Naive B cell (primary cell): ENCODE results near the gene RNF135. TPM values are rescaled to one million over a fixed set of nuclear protein-coding genes. Genes with fewer than 3 reads are reported as not detected.
"Not testable (repeated sequence)": the region's sequence is repeated elsewhere in the genome, so short reads cannot be mapped to it uniquely, and the experiment has no call there.

Source experiments
- ATAC-seq, 2 donors: fragments of 150-1000 bp; cut with Tn5 transposase; 2 replicates each; pipeline ENCODE4 v1.10.0; 2021; ENCODE audit warnings: low read depth in 2 of 2, mild to moderate bottlenecking in 2 of 2, moderate library complexity in 2 of 2
- DNase-seq: peaks from one replicate; pipeline ENCODE4 v3.0.0; 2022
- H3K27ac Mint-ChIP-seq, 6 donors: one replicate each; pipeline ENCODE4 v1.8.0; 2020 to 2022; ENCODE audit warnings: mild to moderate bottlenecking in 6 of 6, mixed read lengths in 6 of 6, moderate library complexity in 5 of 6, inconsistent platforms in 2 of 6
- H3K27me3 Mint-ChIP-seq, 3 donors: one replicate each; pipeline ENCODE4 v1.8.0; 2021 to 2022; ENCODE audit warnings: mixed read lengths in 3 of 3, mild to moderate bottlenecking in 1 of 3
- H3K36me3 Mint-ChIP-seq, 2 donors: one replicate each; pipeline ENCODE4 v1.8.0; 2020 to 2022; ENCODE audit warnings: mixed read lengths in 2 of 2, inconsistent platforms in 1 of 2, mild to moderate bottlenecking in 1 of 2
- H3K4me1 Mint-ChIP-seq, 3 donors: one replicate each; pipeline ENCODE4 v1.8.0; 2020 to 2022; ENCODE audit warnings: mixed read lengths in 3 of 3, inconsistent platforms in 1 of 3, mild to moderate bottlenecking in 1 of 3, moderate library complexity in 1 of 3
- H3K4me3 Mint-ChIP-seq, 8 donors: one replicate each; pipeline ENCODE4 v1.8.0; 2020 to 2022; ENCODE audit warnings: mild to moderate bottlenecking in 8 of 8, mixed read lengths in 8 of 8, moderate library complexity in 8 of 8, inconsistent platforms in 2 of 8
- H3K9me3 Mint-ChIP-seq, 7 donors: one replicate each; pipeline ENCODE4 v1.8.0; 2020 to 2022; ENCODE audit warnings: mixed read lengths in 7 of 7, mild to moderate bottlenecking in 5 of 7, inconsistent platforms in 2 of 7, moderate library complexity in 1 of 7
- polyA plus RNA-seq, 6 donors: library from polyadenylated mRNA; unstranded; fragments of 300-500 nt; fragmentation: Illumina TruSeq; gene quantifications; one replicate each; pipeline ENCODE4 v1.2.3, GENCODE V29; 2021; ENCODE audit warnings: low read depth in 6 of 6

Gene RNF135, protein sequence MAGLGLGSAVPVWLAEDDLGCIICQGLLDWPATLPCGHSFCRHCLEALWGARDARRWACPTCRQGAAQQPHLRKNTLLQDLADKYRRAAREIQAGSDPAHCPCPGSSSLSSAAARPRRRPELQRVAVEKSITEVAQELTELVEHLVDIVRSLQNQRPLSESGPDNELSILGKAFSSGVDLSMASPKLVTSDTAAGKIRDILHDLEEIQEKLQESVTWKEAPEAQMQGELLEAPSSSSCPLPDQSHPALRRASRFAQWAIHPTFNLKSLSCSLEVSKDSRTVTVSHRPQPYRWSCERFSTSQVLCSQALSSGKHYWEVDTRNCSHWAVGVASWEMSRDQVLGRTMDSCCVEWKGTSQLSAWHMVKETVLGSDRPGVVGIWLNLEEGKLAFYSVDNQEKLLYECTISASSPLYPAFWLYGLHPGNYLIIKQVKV
- polyA plus RNA-seq, result 10 to 100 TPM; 34.0 to 50.2 (median 43.1) TPM

DNA sequence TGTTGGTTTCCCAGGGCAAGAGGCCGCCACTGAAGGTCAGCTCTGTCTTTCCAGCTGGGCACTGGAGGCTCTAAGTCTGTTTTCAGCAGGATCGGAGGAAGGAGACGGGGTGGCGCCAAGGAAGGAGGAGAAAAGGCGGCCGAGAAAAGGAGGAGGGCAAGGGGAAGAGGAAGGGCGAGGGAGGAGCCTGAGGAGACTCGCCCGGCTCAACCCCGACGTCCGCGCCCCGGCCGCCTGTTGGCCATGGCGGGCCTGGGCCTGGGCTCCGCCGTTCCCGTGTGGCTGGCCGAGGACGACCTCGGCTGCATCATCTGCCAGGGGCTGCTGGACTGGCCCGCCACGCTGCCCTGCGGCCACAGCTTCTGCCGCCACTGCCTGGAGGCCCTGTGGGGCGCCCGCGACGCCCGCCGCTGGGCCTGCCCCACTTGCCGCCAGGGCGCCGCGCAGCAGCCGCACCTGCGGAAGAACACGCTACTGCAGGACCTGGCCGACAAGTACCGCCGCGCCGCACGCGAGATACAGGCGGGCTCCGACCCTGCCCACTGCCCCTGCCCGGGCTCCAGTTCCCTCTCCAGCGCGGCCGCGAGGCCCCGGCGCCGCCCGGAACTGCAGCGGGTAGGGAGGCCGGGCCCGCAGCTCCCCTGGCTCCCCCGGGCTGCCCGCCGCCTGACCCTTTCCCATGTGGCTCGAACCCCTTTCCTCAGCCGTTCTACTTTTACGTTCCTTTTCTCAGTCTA is at the start of gene RNF135:
Gene RNF135 (plus strand): TSS at position 209 of the 737 bp plus-strand sequence. CDS start 35 bp downstream, at position 244.
- Mint-ChIP-seq H3K36me3 (peaks cover 0 to 6% of the 10 kb centered on the region in 2 donors), H3K4me1 (peaks cover 33 to 70% (median 63%) of the 10 kb centered on the region in 3 donors), H3K4me3 (peak within 1 kb of the TSS; percentile 95 to 100 (median 97))

GRCh38 chr17:30921544-30922196 is 49.2 kb upstream of the RNF135 start, which contains the start of gene ADAP2:
Gene ADAP2, plus strand, starts transcription at chr17:30921945. Its CDS starts 70 bp downstream, at chr17:30922015.
- DNase-seq, result peak; percentile 39
- ATAC-seq, result peak; percentile 69 to 73
- H3K27me3 Mint-ChIP-seq, result no peaks in the 10 kb centered on the region

More for the DNA sequence above, at the start of gene RNF135:
- H3K9me3 Mint-ChIP-seq, result peaks cover 0 to 2% (median 0%) of the 10 kb centered on the region in 7 donors
- peak within 1 kb of the TSS; percentile 97 to 99 (median 98) for H3K27ac Mint-ChIP-seq
- DNase-seq (peak; percentile 76), ATAC-seq (peak; percentile 68 to 72)
- no peaks in the 10 kb centered on the region for H3K27me3 Mint-ChIP-seq

DNA sequence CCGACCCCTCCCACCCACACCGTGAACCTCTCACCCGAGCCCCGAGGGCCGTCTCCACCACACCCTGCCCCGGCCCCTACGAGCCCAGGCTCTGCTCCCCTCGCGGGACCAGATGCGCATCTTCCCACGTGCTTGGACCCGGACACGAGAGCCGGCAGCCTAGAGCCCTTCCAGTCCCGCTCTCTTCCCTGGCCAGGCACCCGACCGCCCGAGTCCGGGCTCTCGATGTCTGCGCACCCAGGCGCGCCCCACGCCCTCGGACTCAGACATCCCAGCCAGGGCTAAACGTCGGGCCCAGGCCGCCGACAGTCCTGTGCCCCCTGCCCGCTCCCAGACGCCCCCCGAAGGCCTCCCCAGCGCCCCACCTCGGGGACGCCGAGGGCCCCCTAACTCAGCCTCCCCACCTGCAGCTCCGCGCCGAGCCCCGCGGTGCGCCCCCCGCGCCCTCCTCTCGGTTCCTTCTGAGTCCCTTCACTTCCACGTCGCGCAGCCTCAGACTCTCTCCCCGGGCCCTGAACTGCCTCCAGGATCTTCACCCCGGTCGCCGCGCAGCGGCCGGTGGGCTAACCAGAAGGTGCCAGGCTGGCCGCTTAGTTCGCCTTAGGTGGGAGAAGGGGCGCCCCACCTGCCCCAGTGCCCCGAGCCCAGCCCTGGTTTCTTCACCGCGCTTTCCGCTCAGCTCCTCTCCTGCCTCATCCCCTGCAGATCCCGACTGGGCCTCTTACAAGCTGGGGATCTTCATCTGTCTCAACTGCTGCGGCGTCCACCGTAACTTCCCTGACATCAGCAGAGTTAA is 48.4 kb upstream of the RNF135 start:
- Mint-ChIP-seq H3K27me3 (no peaks in the 10 kb centered on the region), H3K4me1 (peaks cover 17 to 26% (median 24%) of the 10 kb centered on the region in 3 donors), H3K36me3 (no peaks in the 10 kb centered on the region), H3K9me3 (no peaks in the 10 kb centered on the region), H3K27ac (peak overlapping the region in 5 of 6 donors; percentile 16 to 95 (median 55)), H3K4me3 (peak overlapping the region; percentile 90 to 95 (median 92))
- ATAC-seq, result peak; percentile 57 to 60
- DNase-seq, result peak; percentile 29

More at GRCh38 chr17:30921544-30922196, 49.2 kb upstream of the RNF135 start, which contains the start of gene ADAP2:
- Mint-ChIP-seq H3K4me3 (peak within 1 kb of the TSS; percentile 90 to 98 (median 97)), H3K36me3 (no peaks in the 10 kb centered on the region), H3K9me3 (no peaks in the 10 kb centered on the region), H3K27ac (peak within 1 kb of the TSS; percentile 49 to 97 (median 64)), H3K4me1 (peaks cover 17 to 26% (median 20%) of the 10 kb centered on the region in 3 donors)

DNA sequence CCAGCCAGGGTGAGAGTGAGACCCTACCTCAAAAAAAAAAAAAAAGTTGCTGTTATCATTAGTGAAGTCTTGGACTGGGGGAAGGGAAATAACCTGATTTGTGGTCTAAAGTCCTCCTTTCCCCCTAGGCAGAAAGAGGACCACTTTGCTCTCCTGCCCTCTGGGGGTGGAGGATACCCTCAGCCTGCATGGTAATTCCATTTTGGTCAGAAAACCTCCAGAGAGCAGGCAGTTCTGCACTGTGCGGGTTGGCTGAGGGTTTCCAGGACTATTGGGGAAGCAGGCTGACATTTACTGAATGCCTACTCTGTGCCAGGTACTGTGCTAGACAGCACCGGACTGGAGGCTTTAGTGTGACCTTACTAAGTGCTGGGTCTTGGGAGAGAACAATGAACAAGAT is 46.5 kb upstream of the RNF135 start:
- peaks cover 17 to 26% (median 24%) of the 10 kb centered on the region in 3 donors for H3K4me1 Mint-ChIP-seq
- no peak for ATAC-seq
- H3K27ac Mint-ChIP-seq, result no peak overlapping the region
- no peak for DNase-seq
- H3K36me3 Mint-ChIP-seq, result no peaks in the 10 kb centered on the region
- H3K27me3 Mint-ChIP-seq, result no peaks in the 10 kb centered on the region
- H3K4me3 Mint-ChIP-seq, result peak overlapping the region in 5 of 8 donors; percentile 32 to 90 (median 48)
- H3K9me3 Mint-ChIP-seq, result no peaks in the 10 kb centered on the region

DNA sequence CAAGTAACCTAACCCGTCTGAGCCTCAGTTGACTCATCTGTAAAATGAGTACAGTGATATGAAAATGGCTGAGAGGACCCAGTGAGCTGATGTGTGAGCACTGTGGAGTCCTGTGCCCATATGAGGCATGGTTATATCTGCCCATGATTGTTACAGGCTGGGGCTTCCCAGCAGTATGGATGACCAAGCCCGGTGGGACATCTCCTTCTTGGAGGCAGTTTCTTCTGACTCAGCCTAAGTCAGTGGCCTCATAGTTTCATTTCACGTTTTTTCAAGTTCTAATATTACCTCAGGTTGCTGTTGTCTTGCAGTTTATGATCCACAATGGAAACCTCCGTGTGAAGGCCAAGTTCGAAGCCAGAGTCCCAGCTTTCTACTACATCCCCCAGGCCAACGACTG is 44.3 kb upstream of the RNF135 start:
- Mint-ChIP-seq H3K9me3 (no peaks in the 10 kb centered on the region), H3K27ac (no peak overlapping the region), H3K4me3 (peak overlapping the region in 1 of 8 donors; percentile 48), H3K36me3 (no peaks in the 10 kb centered on the region), H3K27me3 (no peaks in the 10 kb centered on the region), H3K4me1 (peaks cover 6 to 15% (median 11%) of the 10 kb centered on the region in 3 donors)
- DNase-seq (no peak), ATAC-seq (no peak)

DNA sequence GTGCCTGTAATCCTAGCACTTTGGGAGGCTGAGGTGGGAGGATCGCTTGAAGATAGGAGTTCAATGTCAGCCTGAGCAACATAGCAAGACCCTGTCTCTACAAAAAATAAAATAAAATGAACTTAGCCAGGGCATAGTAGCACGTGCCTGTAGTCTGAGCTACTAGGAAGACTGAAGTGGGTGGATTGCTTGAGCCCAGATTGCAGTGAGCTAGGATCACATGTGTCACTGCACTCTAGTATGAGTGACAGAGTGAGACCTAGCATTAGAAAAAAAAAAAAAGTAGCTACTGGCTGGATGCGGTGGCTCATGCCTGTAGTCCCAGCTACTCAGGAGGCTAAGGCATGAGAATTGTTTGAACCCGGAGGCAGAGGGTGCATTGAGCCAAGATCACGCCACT is 43.1 kb upstream of the RNF135 start:
- no peak overlapping the region for H3K4me3 Mint-ChIP-seq
- H3K27ac Mint-ChIP-seq, result peak overlapping the region in 1 of 6 donors; percentile 80
- ATAC-seq, result no peak
- H3K4me1 Mint-ChIP-seq, result peaks cover 2 to 7% (median 3%) of the 10 kb centered on the region in 3 donors
- no peak for DNase-seq
- H3K9me3 Mint-ChIP-seq, result no peaks in the 10 kb centered on the region
- H3K36me3 Mint-ChIP-seq, result no peaks in the 10 kb centered on the region
- H3K27me3 Mint-ChIP-seq, result no peaks in the 10 kb centered on the region

DNA sequence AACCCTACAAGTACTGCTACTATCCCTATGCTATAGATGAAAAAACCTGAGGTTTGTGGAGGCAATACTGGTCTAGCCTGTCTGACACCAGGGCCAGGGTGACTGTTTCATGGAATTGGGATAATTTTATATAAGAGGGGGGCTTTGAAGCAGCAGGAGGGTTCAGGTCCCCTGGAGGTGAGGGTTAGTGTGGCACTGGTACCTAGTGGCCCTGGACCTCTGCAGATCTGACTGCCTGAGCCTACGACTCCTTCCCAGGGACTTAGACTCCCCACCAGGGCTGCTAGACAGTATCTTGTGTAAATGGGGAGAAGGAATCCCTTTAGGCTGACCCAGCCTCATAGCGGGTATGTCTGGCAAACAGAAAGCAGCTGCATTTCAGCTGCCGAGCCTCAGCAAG is 42.3 kb upstream of the RNF135 start:
- Mint-ChIP-seq H3K4me1 (peaks cover 0 to 4% (median 0%) of the 10 kb centered on the region in 3 donors), H3K4me3 (no peak overlapping the region), H3K27me3 (no peaks in the 10 kb centered on the region), H3K9me3 (no peaks in the 10 kb centered on the region), H3K27ac (no peak overlapping the region), H3K36me3 (no peaks in the 10 kb centered on the region)
- DNase-seq, result no peak
- ATAC-seq, result no peak

DNA sequence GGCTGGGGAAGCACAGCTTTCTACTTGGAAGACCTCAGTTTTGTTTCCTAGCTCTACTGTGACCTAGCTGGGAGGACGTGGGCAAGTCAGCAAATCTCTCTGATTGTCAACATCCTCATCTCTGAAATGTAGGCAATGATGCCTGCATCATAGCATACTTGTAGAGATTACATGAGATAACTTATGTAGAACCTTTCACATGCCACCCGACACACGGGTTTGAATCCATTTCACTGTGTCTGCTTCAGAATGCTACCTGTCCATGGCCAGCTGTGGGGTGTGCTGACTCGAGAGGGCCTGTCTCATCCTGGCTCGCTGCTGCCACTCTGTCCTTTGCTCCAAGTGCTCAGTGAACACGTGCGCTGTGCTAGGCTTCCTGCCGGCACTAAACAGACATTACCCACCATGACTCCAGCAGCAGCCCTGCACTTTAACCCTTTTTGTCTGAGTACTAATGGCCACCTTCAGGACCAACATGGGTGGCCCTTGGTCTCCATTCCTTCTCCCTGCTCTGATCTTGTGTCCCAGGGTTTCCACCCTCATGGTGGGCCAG is 41.7 kb upstream of the RNF135 start:
- no peak for ATAC-seq
- no peaks in the 10 kb centered on the region for H3K27me3 Mint-ChIP-seq
- no peak for DNase-seq
- no peaks in the 10 kb centered on the region for H3K9me3 Mint-ChIP-seq
- H3K4me1 Mint-ChIP-seq, result peaks cover 0 to 4% (median 0%) of the 10 kb centered on the region in 3 donors
- H3K36me3 Mint-ChIP-seq, result no peaks in the 10 kb centered on the region
- H3K4me3 Mint-ChIP-seq, result no peak overlapping the region
- H3K27ac Mint-ChIP-seq, result peak overlapping the region in 1 of 6 donors; percentile 22

DNA sequence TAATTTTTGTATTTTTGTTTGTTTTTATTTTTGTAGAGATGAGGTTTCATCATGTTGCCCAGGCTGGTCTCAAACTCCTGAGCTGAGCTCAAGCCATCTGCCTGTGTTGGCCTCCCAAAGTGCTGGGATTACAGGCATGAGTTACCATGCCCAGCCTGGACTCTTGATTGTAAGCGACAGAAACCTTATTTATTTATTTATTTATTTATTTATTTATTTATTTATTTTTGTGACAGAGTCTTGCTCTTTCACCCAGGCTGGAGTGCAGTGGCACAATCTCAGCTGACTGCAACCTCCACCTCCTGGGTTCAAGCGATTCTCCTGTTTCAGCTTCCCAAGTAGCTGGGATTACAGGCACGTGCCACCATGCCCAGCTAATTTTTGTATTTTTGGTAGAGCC is 41.0 kb upstream of the RNF135 start:
- not testable (repeated sequence) for H3K9me3 Mint-ChIP-seq, H3K27ac Mint-ChIP-seq, DNase-seq, H3K4me3 Mint-ChIP-seq, H3K36me3 Mint-ChIP-seq, H3K27me3 Mint-ChIP-seq, H3K4me1 Mint-ChIP-seq, ATAC-seq

DNA sequence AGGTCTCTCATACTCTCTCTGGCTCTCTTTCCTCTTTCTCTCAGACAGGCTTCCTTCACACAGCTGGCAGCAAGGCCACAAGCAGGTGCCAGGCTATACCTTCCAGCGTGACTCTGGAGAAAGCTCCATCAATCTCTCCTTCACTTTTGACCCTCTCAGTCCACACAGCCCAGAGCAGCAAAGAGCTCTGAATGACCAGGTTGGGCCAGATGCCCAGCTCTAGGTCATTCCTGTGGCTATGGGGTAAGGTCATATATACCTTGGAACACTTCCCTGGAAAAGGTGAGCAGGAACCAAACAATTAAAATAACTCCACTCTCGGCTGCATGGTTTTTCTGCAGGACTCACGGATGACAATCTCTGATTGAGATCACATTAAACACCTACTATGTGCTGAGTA is 40.3 kb upstream of the RNF135 start:
- Mint-ChIP-seq H3K4me3 (no peak overlapping the region), H3K4me1 (peaks cover 0 to 4% (median 0%) of the 10 kb centered on the region in 3 donors), H3K36me3 (peaks cover 0 to 5% of the 10 kb centered on the region in 2 donors), H3K27me3 (no peaks in the 10 kb centered on the region), H3K9me3 (no peaks in the 10 kb centered on the region), H3K27ac (peak overlapping the region in 2 of 6 donors; percentile 74 to 92)
- ATAC-seq (no peak), DNase-seq (no peak)

DNA sequence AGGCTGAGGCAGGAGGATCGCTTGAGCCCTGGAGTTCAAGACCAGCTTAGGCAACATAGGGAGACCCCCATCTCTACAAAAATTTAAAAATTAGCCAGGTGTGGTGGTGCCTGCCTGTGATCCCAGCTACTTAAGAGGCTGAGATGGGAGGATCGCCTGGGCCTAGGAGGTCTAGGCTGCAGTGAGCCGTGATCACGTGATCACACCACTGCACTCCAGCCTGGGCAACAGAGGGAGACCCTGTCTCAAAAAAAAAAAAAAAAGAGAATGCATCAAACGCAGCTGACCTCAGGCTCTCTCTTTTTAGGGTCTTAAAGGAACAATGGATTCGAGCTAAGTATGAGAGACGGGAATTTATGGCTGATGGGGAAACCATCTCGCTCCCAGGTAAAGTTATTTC is 39.3 kb upstream of the RNF135 start:
- H3K4me1 Mint-ChIP-seq, H3K27me3 Mint-ChIP-seq, H3K9me3 Mint-ChIP-seq, H3K27ac Mint-ChIP-seq, H3K36me3 Mint-ChIP-seq, H3K4me3 Mint-ChIP-seq, DNase-seq, ATAC-seq: not testable (repeated sequence)

DNA sequence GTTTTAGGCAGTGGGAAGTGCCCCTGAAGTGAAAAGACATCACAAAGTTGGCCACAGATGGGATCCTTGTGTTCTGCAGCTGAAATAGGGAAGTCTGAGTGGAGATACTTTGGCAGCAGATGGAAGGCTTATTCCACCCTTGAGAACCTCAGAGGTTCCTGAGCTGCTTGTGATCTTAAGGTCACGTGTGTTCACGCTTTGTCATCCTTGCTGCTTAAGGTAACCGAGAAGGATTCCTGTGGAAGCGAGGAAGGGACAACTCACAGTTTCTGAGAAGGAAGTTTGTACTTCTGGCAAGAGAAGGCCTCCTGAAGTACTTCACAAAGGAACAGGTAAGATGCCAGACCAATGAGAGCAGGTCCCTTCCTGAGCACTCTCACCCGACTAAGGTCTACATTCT is 36.9 kb upstream of the RNF135 start:
- H3K27ac Mint-ChIP-seq, result peak overlapping the region in 1 of 6 donors; percentile 47
- no peak for ATAC-seq

More for the DNA sequence above, 36.9 kb upstream of the RNF135 start:
- DNase-seq, result no peak
- H3K27me3 Mint-ChIP-seq, result no peaks in the 10 kb centered on the region
- H3K4me3 Mint-ChIP-seq, result no peak overlapping the region
- H3K9me3 Mint-ChIP-seq, result no peaks in the 10 kb centered on the region
- H3K36me3 Mint-ChIP-seq, result peaks cover 8 to 11% of the 10 kb centered on the region in 2 donors
- H3K4me1 Mint-ChIP-seq, result peaks cover 4 to 6% (median 5%) of the 10 kb centered on the region in 3 donors
